GM23248 (cell line): ENCODE results near the gene CORIN.

Experiments
- EZH2 ChIP-seq: fragments of 200-600 bp; sonication (generic); IDR thresholded peaks from 2 replicates; pipeline ENCODE4 v1.6.1; 2018; ENCODE audit warnings: antibody characterized with exemption, mild to moderate bottlenecking; ENCODE audit not compliant: insufficient read depth, poor library complexity, severe bottlenecking
- EZH2phosphoT487 ChIP-seq: fragments of 200-600 bp; sonication (generic); IDR thresholded peaks from 2 replicates; pipeline ENCODE4 v1.6.1; 2018; ENCODE audit warnings: antibody characterized with exemption, moderate library complexity, mild to moderate bottlenecking, low read depth; ENCODE audit not compliant: insufficient read depth

DNA sequence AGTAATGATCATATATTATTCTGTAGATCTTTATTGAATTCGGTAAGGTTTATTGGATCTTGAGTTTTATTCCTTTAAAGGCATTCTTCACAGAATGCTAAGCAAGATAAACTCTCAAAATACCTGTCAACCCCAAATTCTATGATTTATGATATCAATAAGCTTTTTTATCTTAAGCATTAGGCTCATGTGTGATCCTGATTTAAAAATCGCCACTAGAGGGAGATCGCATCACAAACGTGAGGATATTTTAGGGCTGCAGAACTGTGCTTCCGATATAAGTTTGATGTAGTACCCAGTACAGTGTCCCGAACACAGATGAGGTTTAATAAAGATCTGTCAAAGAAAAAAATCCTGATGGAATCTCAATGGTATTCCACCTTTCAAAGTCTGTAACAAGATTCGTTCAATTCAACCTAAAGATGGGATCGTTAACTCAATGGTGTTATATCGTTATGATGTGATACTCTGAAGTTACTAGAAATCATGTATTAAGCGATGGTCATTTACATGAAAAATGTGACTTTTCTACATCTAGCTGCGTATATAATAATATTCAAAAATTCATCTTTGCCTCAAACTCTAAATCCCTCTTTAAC is 169.0 kb downstream of the CORIN start:
- TF ChIP-seq EZH2: no peak
- TF ChIP-seq EZH2phosphoT487: no peak
